H1 (cell line): ENCODE results near the gene HEPACAM. TPM values are rescaled to one million over a fixed set of nuclear protein-coding genes. Genes with fewer than 3 reads are reported as not detected.

ENCODE experiments used
- CTCF ChIA-PET: fragments of 300-600 bp; sonication (Branson Sonifier 250); formaldehyde crosslinking; loops from one replicate; lab custom pipeline; 2021; ENCODE audit not compliant: partially characterized antibody; lab: Charles Lee
- POLR2A ChIA-PET: fragments of 300-600 bp; sonication (Branson Sonifier 250); formaldehyde crosslinking; loops from one replicate; lab custom pipeline; 2021; ENCODE audit warnings: inconsistent platforms; ENCODE audit not compliant: partially characterized antibody; lab: Charles Lee
- DNase-seq, 2 experiments: peaks; one replicate each; pipeline versions ENCODE4 v3.0.0 to v3.0.0-alpha.2; 2010 to 2022; ENCODE audit warnings: low spot score in 2 of 2, low read depth in 1 of 2, mixed read lengths in 1 of 2
- FAIRE-seq: peaks from 2 replicates; lab custom pipeline; 2011; peaks lifted over from hg19 to GRCh38; lab: Jason Lieb, UNC
- H2AFZ ChIP-seq: 2 replicates; pipeline ENCODE4 v1.8.1; 2012; ENCODE audit warnings: low read length, inconsistent platforms
- H2AK5ac ChIP-seq: 2 replicates; pipeline ENCODE4 v1.6.1; 2013; ENCODE audit warnings: low read depth, low read length
- H2BK120ac ChIP-seq: replicated peaks from 2 replicates; pipeline ENCODE3; 2013; ENCODE audit warnings: low read depth, low read length, inconsistent platforms
- H2BK12ac ChIP-seq: 2 replicates; pipeline ENCODE4 v1.6.1; 2013; ENCODE audit warnings: low read depth, low read length
- H2BK15ac ChIP-seq: 2 replicates; pipeline ENCODE4 v1.6.1; 2013; ENCODE audit warnings: low read length
- H2BK20ac ChIP-seq: 2 replicates; pipeline ENCODE4 v1.6.1; 2013; ENCODE audit warnings: low read length
- H2BK5ac ChIP-seq: 2 replicates; pipeline ENCODE4 v1.6.1; 2013; ENCODE audit warnings: low read depth, low read length
- H3K14ac ChIP-seq: 2 replicates; pipeline ENCODE4 v1.6.1; 2013; ENCODE audit warnings: inconsistent platforms; ENCODE audit not compliant: insufficient read length
- H3K18ac ChIP-seq: 2 replicates; pipeline ENCODE4 v1.6.1; 2013; ENCODE audit warnings: low read length; ENCODE audit errors: extremely low read depth
- H3K23ac ChIP-seq: 2 replicates; pipeline ENCODE4 v1.6.1; 2013; ENCODE audit warnings: inconsistent platforms; ENCODE audit not compliant: insufficient read length
- H3K23me2 ChIP-seq: 2 replicates; pipeline ENCODE4 v1.6.1; 2013; ENCODE audit warnings: low read depth, low read length
- H3K27ac ChIP-seq: 2 replicates; pipeline ENCODE4 v1.6.1; 2011; ENCODE audit warnings: low read depth, low read length, inconsistent platforms
- H3K27me3 ChIP-seq, 4 experiments: replicated peaks in 1 of 4; 1 replicate in 1 of 4; 2 replicates in 3 of 4; pipeline versions ENCODE4 v1.6.1 to v1.8.1; 2011 to 2013; ENCODE audit warnings: low read length in 3 of 4, mild to moderate bottlenecking in 3 of 4, inconsistent platforms in 2 of 4, mixed read lengths in 2 of 4, moderate library complexity in 1 of 4; ENCODE audit not compliant: control insufficient read depth in 3 of 4, insufficient read depth in 3 of 4; ENCODE audit errors: extremely low read depth in 1 of 4
- H3K36me3 ChIP-seq, 4 experiments: 2 replicates each; pipeline versions ENCODE4 v1.6.1 to v1.8.1; 2011 to 2013; ENCODE audit warnings: mild to moderate bottlenecking in 4 of 4, low read length in 3 of 4, moderate library complexity in 2 of 4, control low read depth in 1 of 4, inconsistent platforms in 1 of 4; ENCODE audit not compliant: insufficient read depth in 4 of 4, control insufficient read depth in 2 of 4
- H3K4ac ChIP-seq: replicated peaks from 2 replicates; pipeline ENCODE3; 2013; ENCODE audit warnings: low read length, low read depth, mixed read lengths, inconsistent platforms; ENCODE audit not compliant: insufficient read length
- H3K4me1 ChIP-seq, 4 experiments: replicated peaks in 1 of 4; 1 replicate in 1 of 4; 2 replicates in 3 of 4; pipeline versions ENCODE4 v1.6.1 to v1.8.1; 2011 to 2013; ENCODE audit warnings: low read length in 3 of 4, inconsistent platforms in 2 of 4, mixed read lengths in 1 of 4; ENCODE audit not compliant: insufficient read depth in 4 of 4, control insufficient read depth in 3 of 4
- H3K4me2 ChIP-seq, 2 experiments: 2 replicates each; pipeline versions ENCODE4 v1.6.1 to v1.8.1; 2011 to 2013; ENCODE audit warnings: low read depth in 2 of 2, low read length in 2 of 2, control low read depth in 1 of 2, inconsistent platforms in 1 of 2, mild to moderate bottlenecking in 1 of 2; ENCODE audit not compliant: insufficient read depth in 1 of 2
- H3K4me3 ChIP-seq, 4 experiments: fragments of 200-600, 300-600 bp in 1 of 4; sonication (generic), shearing (Covaris generic), sonication (Bioruptor Twin) in 1 of 4; 2 replicates each; pipeline versions ENCODE4 v1.5.1 to v1.8.1; 2011 to 2016; ENCODE audit warnings: low read length in 4 of 4, low read depth in 3 of 4, control low read depth in 2 of 4, inconsistent platforms in 2 of 4, mild to moderate bottlenecking in 2 of 4, mixed read lengths in 1 of 4, moderate library complexity in 1 of 4; ENCODE audit not compliant: insufficient read depth in 2 of 4; ENCODE audit errors: extremely low read depth in 1 of 4
- H3K56ac ChIP-seq: replicated peaks from 2 replicates; pipeline ENCODE3; 2013; ENCODE audit warnings: low read depth, mild to moderate bottlenecking, mixed read lengths, low read length, inconsistent platforms; ENCODE audit not compliant: insufficient read length
- H3K79me1 ChIP-seq: 2 replicates; pipeline ENCODE4 v1.6.1; 2013; ENCODE audit warnings: low read depth, low read length, control low read depth
- H3K79me2 ChIP-seq, 2 experiments: 2 replicates each; pipeline versions ENCODE4 v1.6.1 to v1.8.1; 2012 to 2013; ENCODE audit warnings: low read length in 2 of 2, mild to moderate bottlenecking in 2 of 2, inconsistent platforms in 1 of 2; ENCODE audit not compliant: insufficient read depth in 2 of 2, control insufficient read depth in 1 of 2
- H3K9ac ChIP-seq, 4 experiments: replicated peaks in 1 of 4; 1 replicate in 1 of 4; 2 replicates in 3 of 4; pipeline versions ENCODE4 v1.6.1 to v1.8.1; 2011 to 2013; ENCODE audit warnings: low read depth in 3 of 4, low read length in 3 of 4, control low read depth in 2 of 4, mild to moderate bottlenecking in 2 of 4, moderate library complexity in 2 of 4, inconsistent platforms in 1 of 4; ENCODE audit errors: extremely low read depth in 1 of 4
- H3K9me3 ChIP-seq, 2 experiments: 2 replicates each; pipeline versions ENCODE4 v1.6.1 to v1.8.1; 2012 to 2013; ENCODE audit warnings: mild to moderate bottlenecking in 2 of 2, moderate library complexity in 2 of 2, control low read depth in 1 of 2, inconsistent platforms in 1 of 2, low read depth in 1 of 2, low read length in 1 of 2, mixed read lengths in 1 of 2; ENCODE audit not compliant: insufficient read depth in 2 of 2
- H4K20me1 ChIP-seq, 2 experiments: replicated peaks in 1 of 2; 2 replicates each; pipeline versions ENCODE3 to v1.8.1; 2011 to 2013; ENCODE audit warnings: inconsistent platforms in 2 of 2, low read length in 2 of 2, mild to moderate bottlenecking in 1 of 2; ENCODE audit not compliant: insufficient read depth in 2 of 2, control insufficient read depth in 1 of 2
- H4K5ac ChIP-seq: 2 replicates; pipeline ENCODE4 v1.6.1; 2013; ENCODE audit warnings: low read length, low read depth, mixed read lengths, inconsistent platforms; ENCODE audit not compliant: insufficient read length
- H4K8ac ChIP-seq: 2 replicates; pipeline ENCODE4 v1.8.0; 2013; ENCODE audit warnings: mild to moderate bottlenecking, moderate library complexity, low read length, inconsistent platforms; ENCODE audit not compliant: insufficient read depth; ENCODE audit errors: extremely low read depth
- H4K91ac ChIP-seq: replicated peaks from 2 replicates; pipeline ENCODE3; 2013; ENCODE audit warnings: low read length, mixed read lengths, inconsistent platforms; ENCODE audit not compliant: insufficient read length
- PHF8 ChIP-seq: fragments of 200-600 bp; sonication (generic); conservative IDR thresholded peaks from 2 replicates; pipeline ENCODE4 v1.7.1; 2012; ENCODE audit warnings: low read depth, mild to moderate bottlenecking, inconsistent platforms, low read length, moderate library complexity
- POU5F1 ChIP-seq: IDR thresholded peaks from 2 replicates; pipeline ENCODE4 v1.6.1; 2011; ENCODE audit warnings: low read depth, mild to moderate bottlenecking, low read length, moderate library complexity
- RNF2 ChIP-seq: fragments of 200-900, 300-1000 bp; sonication (generic); IDR thresholded peaks from 2 replicates; pipeline ENCODE4 v1.7.1; 2016; ENCODE audit warnings: borderline replicate concordance, low read depth, mild to moderate bottlenecking, antibody characterized with exemption, low read length; ENCODE audit not compliant: poor library complexity, severe bottlenecking; ENCODE audit errors: missing control alignments
- SAP30 ChIP-seq: fragments of 300-600 bp; sonication (generic); IDR thresholded peaks from 2 replicates; pipeline ENCODE4 v1.7.1; 2012; ENCODE audit warnings: low read length, moderate library complexity, mild to moderate bottlenecking, inconsistent platforms; ENCODE audit not compliant: insufficient read depth, insufficient replicate concordance
- SIRT6 ChIP-seq: IDR thresholded peaks from one replicate; pipeline ENCODE4 v1.7.1; 2012; ENCODE audit warnings: low read length, inconsistent platforms
- SP4 ChIP-seq: IDR thresholded peaks from 2 replicates; pipeline ENCODE4 v1.6.1; 2012; ENCODE audit warnings: low read length, inconsistent platforms
- TAF1 ChIP-seq: IDR thresholded peaks from 2 replicates; pipeline ENCODE4 v1.6.1; 2011; ENCODE audit warnings: mild to moderate bottlenecking, low read depth, low read length
- TEAD4 ChIP-seq: IDR thresholded peaks from 2 replicates; pipeline ENCODE4 v1.6.1; 2012; ENCODE audit warnings: low read depth, low read length, inconsistent platforms, mixed read lengths
- ZNF274 ChIP-seq: IDR thresholded peaks from 2 replicates; pipeline ENCODE4 v1.7.0; 2012; ENCODE audit warnings: low read length, borderline replicate concordance; ENCODE audit errors: extremely low read depth
- WGBS, 2 experiments: shearing (Covaris generic) in 1 of 2; methylation state at CpG; one replicate each; pipeline versions ENCODE4 v1.1.6 to v1.1.7; 2013 to 2015; ENCODE audit warnings: low lambda C conversion rate in 2 of 2, mixed read lengths in 2 of 2, inconsistent platforms in 1 of 2, low coverage in 1 of 2, missing lambda C conversion rate in 1 of 2; ENCODE audit not compliant: insufficient replicate concordance in 2 of 2, insufficient coverage in 1 of 2, insufficient read length in 1 of 2; ENCODE audit errors: extremely low coverage in 1 of 2, missing lambda C conversion rate in 1 of 2; 5-methylcytosine and 5-hydroxymethylcytosine counted together
- polyA plus RNA-seq, 7 experiments: library from polyadenylated mRNA; depleted of rRNA in 3 of 7; stranded (reverse) in 5 of 7; unstranded in 2 of 7; fragments of >200 nt in 5 of 7; fragments of 200-250 nt in 2 of 7; gene quantifications; 1 replicate in 5 of 7; 2 replicates in 1 of 7; 4 replicates in 1 of 7; pipeline versions ENCODE4 v1.2.1 to v1.2.3, GENCODE V29; 2011 to 2013; ENCODE audit warnings: missing spikeins in 2 of 7, mixed read lengths in 2 of 7
- total RNA-seq: library from RNA; stranded (reverse); fragmentation: NEBNext Ultra II Directional; extraction: Animal tissue kit (Norgen Biotek cat#: 25700); gene quantifications from 2 replicates; pipeline ENCODE4 v1.2.1, GENCODE V29; 2021
- TF ChIP-seq, protein P1 (sequence below): IDR thresholded peaks from 2 replicates; pipeline ENCODE4 v1.6.1; 2012; ENCODE audit warnings: low read length, inconsistent platforms
- TF ChIP-seq, protein P2 (sequence below): IDR thresholded peaks from 2 replicates; pipeline ENCODE4 v1.6.1; 2011; ENCODE audit warnings: low read length, improper control_type of control experiment

Gene HEPACAM
- total and polyA plus RNA-seq, 2 of the 8 experiments (the other 6 are each of a cell fraction or from before 2014, with no cell fraction given): not detected

DNA sequence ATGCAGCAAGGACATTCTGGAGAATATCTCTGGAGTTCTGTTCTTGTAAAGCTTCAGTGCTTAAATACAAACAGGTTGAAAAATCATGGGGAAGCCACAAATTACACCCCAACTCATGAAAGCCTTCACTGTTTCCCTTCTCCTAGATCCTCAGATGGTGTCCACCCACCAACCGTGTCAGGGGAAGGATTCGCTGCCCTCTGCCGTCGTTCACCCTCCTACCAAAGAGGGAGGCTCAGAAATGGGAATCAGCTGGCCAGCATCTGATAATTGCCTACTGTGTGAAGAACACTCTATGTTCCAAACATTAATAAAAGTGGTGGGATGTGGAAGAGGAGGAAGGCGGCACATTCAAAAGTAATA, 7.4 kb upstream of the HEPACAM start:
- no peak overlapping the region for H4K5ac ChIP-seq
- CTCF ChIA-PET: interaction anchor here (0.8 to 1.2 kb wide), 2 partner anchors 11 to 293 kb away, joined by 3 read pairs; no protein-coding TSS in a partner anchor
- H2AK5ac ChIP-seq: no peak overlapping the region
- no peak overlapping the region for H3K4me3 ChIP-seq
- 69% methylated on average over 5 of the region's 5 CpGs; no CpG with 5 or more reads in 1 of the 2 experiments for WGBS, 2 experiments
- no peak overlapping the region for H2BK12ac ChIP-seq
- H2AFZ ChIP-seq: no peak overlapping the region
- H3K36me3 ChIP-seq: no peaks in the 10 kb centered on the region
- no peak overlapping the region for H3K56ac ChIP-seq
- H2BK5ac ChIP-seq: no peak overlapping the region
- no peaks in the 10 kb centered on the region for H3K9me3 ChIP-seq
- H3K79me2 ChIP-seq: no peaks in the 10 kb centered on the region
- DNase-seq (no peak), FAIRE-seq (no peak)
- H2BK120ac ChIP-seq: no peak overlapping the region
- no peak overlapping the region for H3K23ac ChIP-seq
- H2BK20ac ChIP-seq: no peak overlapping the region
- no peak overlapping the region for H3K18ac ChIP-seq
- H3K4me1 ChIP-seq: peaks cover 0 to 3% (median 0%) of the 10 kb centered on the region in 4 experiments; a peak in 1 of 7 replicates
- no peak overlapping the region for H3K14ac ChIP-seq
- no peak overlapping the region for H3K4ac ChIP-seq
- H3K23me2 ChIP-seq: no peaks in the 10 kb centered on the region
- H2BK15ac ChIP-seq: no peak overlapping the region
- H4K8ac ChIP-seq: no peak overlapping the region
- 0 out of 7 replicates have a peak, but pooled peaks cover 0 to 3% (median 0%) of the 10 kb centered on the region in 4 experiments for H3K27me3 ChIP-seq
- H4K20me1 ChIP-seq: no peaks in the 10 kb centered on the region
- no peak overlapping the region for H3K4me2 ChIP-seq
- no peak overlapping the region for H3K27ac ChIP-seq
- no peak overlapping the region for H4K91ac ChIP-seq
- H3K79me1 ChIP-seq: no peaks in the 10 kb centered on the region
- no peak overlapping the region for H3K9ac ChIP-seq
- POLR2A ChIA-PET: no interaction called here
- TF ChIP-seq TAF1: no peak
- TF ChIP-seq, protein P1, sequence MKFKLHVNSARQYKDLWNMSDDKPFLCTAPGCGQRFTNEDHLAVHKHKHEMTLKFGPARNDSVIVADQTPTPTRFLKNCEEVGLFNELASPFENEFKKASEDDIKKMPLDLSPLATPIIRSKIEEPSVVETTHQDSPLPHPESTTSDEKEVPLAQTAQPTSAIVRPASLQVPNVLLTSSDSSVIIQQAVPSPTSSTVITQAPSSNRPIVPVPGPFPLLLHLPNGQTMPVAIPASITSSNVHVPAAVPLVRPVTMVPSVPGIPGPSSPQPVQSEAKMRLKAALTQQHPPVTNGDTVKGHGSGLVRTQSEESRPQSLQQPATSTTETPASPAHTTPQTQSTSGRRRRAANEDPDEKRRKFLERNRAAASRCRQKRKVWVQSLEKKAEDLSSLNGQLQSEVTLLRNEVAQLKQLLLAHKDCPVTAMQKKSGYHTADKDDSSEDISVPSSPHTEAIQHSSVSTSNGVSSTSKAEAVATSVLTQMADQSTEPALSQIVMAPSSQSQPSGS: no peak
- TF ChIP-seq, protein P2, sequence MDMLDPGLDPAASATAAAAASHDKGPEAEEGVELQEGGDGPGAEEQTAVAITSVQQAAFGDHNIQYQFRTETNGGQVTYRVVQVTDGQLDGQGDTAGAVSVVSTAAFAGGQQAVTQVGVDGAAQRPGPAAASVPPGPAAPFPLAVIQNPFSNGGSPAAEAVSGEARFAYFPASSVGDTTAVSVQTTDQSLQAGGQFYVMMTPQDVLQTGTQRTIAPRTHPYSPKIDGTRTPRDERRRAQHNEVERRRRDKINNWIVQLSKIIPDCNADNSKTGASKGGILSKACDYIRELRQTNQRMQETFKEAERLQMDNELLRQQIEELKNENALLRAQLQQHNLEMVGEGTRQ: no peak
- no peak for TF ChIP-seq PHF8
- TF ChIP-seq SAP30: no peak
- no peak for TF ChIP-seq RNF2
- TF ChIP-seq SP4: no peak
- no peak for TF ChIP-seq POU5F1
- TF ChIP-seq ZNF274: no peak
- no peak for TF ChIP-seq SIRT6
- TF ChIP-seq TEAD4: no peak
